Measurements from ENCODE around the gene TCF25.
"Not testable (repeated sequence)": the region's sequence is repeated elsewhere in the genome, so short reads cannot be mapped to it uniquely, and the experiment has no call there.

Gene TCF25

GRCh38 chr16:89921702-89922476 lies 48.5 kb downstream of the TCF25 start:
- DNase-seq: no peak

- DNase-seq: no peak
These were observed 49.1 kb downstream of the TCF25 start for GRCh38 chr16:89922477-89922883.

- DNase-seq: peak; percentile 37
These were observed 49.7 kb downstream of the TCF25 start, which contains the start of gene TUBB3 for GRCh38 chr16:89922884-89923639. TSS of gene TUBB3 (plus strand) at chr16:89923342. CDS start at chr16:89923402, 60 bp downstream.

- no peak for DNase-seq
These were observed 50.4 kb downstream of the TCF25 start for GRCh38 chr16:89923640-89924296.

- peak; percentile 41 for DNase-seq
These were observed 51.0 kb downstream of the TCF25 start for GRCh38 chr16:89924297-89924924.

GRCh38 chr16:89924925-89925307 lies 51.5 kb downstream of the TCF25 start:
- no peak for DNase-seq

GRCh38 chr16:89925596-89926079 lies 52.2 kb downstream of the TCF25 start:
- no peak for DNase-seq

DNA sequence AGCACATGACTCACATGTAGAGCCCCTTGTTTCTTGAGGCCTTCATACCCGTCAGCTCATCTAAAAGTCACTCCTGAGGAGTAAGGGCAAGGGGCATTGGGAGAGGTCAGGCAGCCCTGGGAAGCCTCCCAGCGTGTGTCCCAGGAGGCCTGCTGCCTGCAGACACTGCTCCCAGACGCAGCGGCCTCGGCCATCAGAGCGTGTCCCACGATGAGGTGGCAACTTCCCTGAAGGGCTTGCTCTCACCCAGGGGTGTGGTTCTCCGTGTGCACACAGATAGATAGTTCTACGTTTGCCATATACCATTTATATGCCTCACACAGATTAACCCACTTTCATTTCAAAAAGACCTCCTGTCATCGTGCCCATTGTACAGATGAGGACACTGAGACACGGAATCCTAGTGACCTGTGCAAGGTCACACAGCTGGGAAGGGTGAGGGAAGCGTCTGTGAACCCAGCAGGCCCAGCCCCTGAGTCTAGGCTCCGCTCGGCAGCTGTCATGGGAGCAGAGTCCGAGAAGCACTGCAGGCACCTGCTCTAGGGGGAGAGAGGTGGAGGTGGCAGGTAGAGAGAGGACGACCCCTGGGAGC lies 58.0 kb downstream of the TCF25 start:
- no peak for DNase-seq

GRCh38 chr16:89931964-89932363 lies 58.6 kb downstream of the TCF25 start:
- DNase-seq: no peak

- DNase-seq: not testable (repeated sequence)
These were observed 60.6 kb downstream of the TCF25 start for GRCh38 chr16:89934019-89934418.

DNA sequence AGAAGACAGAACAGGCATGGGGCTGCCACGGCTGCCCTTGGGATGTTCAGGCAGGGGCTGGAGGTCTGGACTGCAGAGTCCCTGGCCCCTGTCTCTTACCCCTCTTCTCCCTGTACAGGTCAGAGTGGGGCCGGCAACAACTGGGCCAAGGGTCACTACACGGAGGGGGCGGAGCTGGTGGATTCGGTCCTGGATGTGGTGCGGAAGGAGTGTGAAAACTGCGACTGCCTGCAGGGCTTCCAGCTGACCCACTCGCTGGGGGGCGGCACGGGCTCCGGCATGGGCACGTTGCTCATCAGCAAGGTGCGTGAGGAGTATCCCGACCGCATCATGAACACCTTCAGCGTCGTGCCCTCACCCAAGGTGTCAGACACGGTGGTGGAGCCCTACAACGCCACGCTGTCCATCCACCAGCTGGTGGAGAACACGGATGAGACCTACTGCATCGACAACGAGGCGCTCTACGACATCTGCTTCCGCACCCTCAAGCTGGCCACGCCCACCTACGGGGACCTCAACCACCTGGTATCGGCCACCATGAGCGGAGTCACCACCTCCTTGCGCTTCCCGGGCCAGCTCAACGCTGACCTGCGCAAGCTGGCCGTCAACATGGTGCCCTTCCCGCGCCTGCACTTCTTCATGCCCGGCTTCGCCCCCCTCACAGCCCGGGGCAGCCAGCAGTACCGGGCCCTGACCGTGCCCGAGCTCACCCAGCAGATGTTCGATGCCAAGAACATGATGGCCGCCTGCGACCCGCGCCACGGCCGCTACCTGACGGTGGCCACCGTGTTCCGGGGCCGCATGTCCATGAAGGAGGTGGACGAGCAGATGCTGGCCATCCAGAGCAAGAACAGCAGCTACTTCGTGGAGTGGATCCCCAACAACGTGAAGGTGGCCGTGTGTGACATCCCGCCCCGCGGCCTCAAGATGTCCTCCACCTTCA lies 61.5 kb downstream of the TCF25 start:
- no peak for DNase-seq

- not testable (repeated sequence) for DNase-seq
These were observed 62.2 kb downstream of the TCF25 start for GRCh38 chr16:89935620-89936019.

DNA sequence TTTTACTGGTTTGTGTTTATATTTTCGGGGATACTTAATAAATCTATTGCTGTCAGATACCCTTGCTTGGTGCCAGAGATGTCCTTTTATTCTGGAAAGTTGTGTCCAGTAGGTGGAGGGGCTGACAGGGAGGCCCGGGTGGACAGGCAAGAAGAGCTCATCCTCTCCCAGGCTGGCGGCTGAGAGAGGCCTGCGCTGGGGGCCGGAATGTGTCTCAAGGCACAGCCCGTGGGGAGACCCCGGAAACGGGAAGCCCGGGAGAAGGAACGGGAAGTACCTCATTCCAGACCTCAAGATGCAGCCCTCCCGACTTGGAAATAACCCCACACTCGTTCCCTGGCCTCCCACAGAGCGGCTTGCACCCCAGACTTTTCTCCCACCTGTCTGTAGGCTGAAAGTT lies 62.6 kb downstream of the TCF25 start:
- no peak for DNase-seq

- no peak for DNase-seq
These were observed 63.1 kb downstream of the TCF25 start for GRCh38 chr16:89936508-89936907.

DNA sequence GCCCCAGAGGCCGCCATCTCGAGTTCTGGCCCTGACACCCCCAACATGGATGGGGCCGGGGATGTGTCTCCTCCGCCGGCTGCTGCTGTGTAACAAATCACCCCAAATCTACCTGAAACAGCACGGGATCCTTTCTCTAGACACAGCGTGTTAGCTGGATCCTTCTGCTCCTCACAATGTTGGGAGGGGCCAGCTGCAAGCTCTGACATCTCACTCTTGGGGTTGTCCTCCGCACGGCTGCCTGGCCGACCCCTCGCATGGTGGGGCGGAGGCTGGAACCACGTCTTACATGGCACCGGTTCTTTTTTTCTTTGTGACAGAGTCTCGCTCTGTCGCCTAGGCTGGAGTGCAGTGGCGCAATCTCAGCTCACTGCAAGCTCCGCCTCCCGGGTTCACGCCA lies 63.6 kb downstream of the TCF25 start:
- no peak for DNase-seq

DNA sequence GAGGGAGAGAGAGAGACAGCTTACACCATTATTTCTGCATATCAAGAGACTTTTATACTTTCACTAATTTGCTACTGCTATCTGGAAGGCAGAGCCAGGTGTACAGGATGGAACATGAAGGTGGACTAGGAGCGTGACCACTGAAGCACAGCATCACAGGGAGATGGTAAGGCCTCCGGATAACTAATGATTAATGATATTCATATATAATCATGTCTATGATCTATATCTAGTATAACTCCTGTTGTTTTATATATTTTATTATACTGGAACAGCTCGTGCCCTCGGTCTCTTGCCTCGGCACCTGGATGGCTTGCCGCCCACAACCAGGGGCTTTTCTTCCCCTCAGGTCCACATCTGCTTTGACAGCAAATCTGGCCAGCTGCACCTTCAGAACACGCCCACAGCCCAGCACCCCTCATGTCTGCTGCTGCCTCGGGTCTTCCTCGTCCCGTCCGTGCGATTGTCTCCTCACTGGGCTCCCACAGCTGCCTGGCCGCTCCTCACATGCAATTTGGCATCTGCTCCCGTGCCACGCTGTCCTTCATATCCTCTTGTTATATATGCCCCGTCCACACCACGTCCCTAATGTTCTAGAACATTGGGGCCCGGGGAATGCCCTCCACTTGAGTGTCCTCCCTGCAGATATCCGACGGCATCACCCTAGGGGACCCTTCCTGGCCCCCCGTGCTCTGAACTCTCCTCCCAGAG lies 64.9 kb downstream of the TCF25 start:
- DNase-seq: no peak

DNA sequence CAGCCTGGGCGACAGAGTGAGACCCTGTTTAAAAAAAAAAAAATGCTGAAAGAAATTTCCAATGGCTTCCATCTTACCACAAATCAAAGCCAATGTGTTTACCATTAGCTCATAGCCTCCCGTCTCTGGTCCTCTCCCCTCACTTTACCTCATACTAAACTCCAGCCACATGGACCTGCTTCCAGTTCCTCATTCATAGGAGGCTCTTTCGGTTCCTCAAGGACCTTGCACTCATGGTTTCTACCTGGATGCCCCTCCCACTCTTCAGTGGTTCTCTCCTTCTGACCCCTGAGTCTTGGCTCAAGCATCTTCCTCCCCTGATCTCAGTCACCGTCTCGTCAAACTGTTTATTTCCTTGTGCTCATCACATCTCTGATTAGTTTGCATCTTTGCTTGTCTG lies 71.4 kb downstream of the TCF25 start:
- no peak for DNase-seq

GRCh38 chr16:89945654-89946053 lies 72.3 kb downstream of the TCF25 start:
- DNase-seq: no peak

DNA sequence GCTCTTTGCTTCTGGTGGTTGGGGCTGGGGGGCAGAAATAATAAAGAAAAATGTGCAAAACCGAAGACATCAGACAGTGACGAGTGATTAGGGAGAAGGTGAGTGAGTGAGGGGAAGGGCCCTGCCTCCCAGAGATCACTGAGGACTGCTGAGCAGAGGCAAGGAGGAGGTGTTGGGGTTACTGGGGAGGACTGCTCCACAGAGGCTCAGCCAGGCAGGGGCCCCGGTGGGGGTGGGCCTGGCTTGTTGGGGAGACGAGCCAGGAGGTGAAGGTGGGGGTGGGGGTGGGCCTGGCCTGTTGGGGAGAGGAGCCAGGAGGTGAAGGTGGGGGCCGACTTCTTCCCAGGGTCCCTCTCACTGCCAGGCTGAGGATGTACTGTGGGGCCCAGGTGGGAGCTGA lies 73.1 kb downstream of the TCF25 start:
- no peak for DNase-seq

- no peak for DNase-seq
These were observed 75.8 kb downstream of the TCF25 start for GRCh38 chr16:89949121-89949742.
